ENCODE measurements around the gene DYNLL2. TPM values are rescaled to one million over a fixed set of nuclear protein-coding genes. Genes with fewer than 3 reads are reported as not detected.

Gene DYNLL2
- total RNA-seq, 1 donor from 2014 or later: 50.9 TPM

GRCh38 chr17:58091024-58091567, 7.9 kb downstream of the DYNLL2 start:
- peaks cover 26% of the 10 kb centered on the region for H3K36me3 Mint-ChIP-seq (ENCODE audit: insufficient read depth)
- peaks cover 16% of the 10 kb centered on the region for H3K4me1 Mint-ChIP-seq (ENCODE audit: low read depth)
- H3K27me3 Mint-ChIP-seq: no peaks in the 10 kb centered on the region
- no peak for DNase-seq (ENCODE audit: low spot score, unreplicated experiment)
- no peak for TF ChIP-seq CTCF (IDR thresholded peaks at IDR 0.05; ENCODE audit: unreplicated experiment)
- H3K9me3 Mint-ChIP-seq (ENCODE audit: low read depth): no peaks in the 10 kb centered on the region
- no peak overlapping the region for H3K27ac Mint-ChIP-seq
- H3K4me3 Mint-ChIP-seq (ENCODE audit: low read depth): no peak overlapping the region

GRCh38 chr17:58092101-58092796, 9.0 kb downstream of the DYNLL2 start:
- no peak for DNase-seq (ENCODE audit: low spot score, unreplicated experiment)
- no peak overlapping the region for H3K4me3 Mint-ChIP-seq (ENCODE audit: low read depth)
- peaks cover 5% of the 10 kb centered on the region for H3K4me1 Mint-ChIP-seq (ENCODE audit: low read depth)
- peak overlapping the region; percentile 36 for H3K27ac Mint-ChIP-seq
- no peaks in the 10 kb centered on the region for H3K9me3 Mint-ChIP-seq (ENCODE audit: low read depth)
- no peaks in the 10 kb centered on the region for H3K27me3 Mint-ChIP-seq
- no peak for TF ChIP-seq CTCF (IDR thresholded peaks at IDR 0.05; ENCODE audit: unreplicated experiment)
- peaks cover 24% of the 10 kb centered on the region for H3K36me3 Mint-ChIP-seq (ENCODE audit: insufficient read depth)

- Mint-ChIP-seq H3K4me3 (ENCODE audit: low read depth) (no peak overlapping the region), H3K9me3 (ENCODE audit: low read depth) (no peaks in the 10 kb centered on the region), H3K36me3 (ENCODE audit: insufficient read depth) (peaks cover 23% of the 10 kb centered on the region), H3K27me3 (no peaks in the 10 kb centered on the region), H3K4me1 (ENCODE audit: low read depth) (peaks cover 3% of the 10 kb centered on the region), H3K27ac (peak overlapping the region; percentile 36)
- TF ChIP-seq CTCF (IDR thresholded peaks at IDR 0.05; ENCODE audit: unreplicated experiment): no peak
- no peak for DNase-seq (ENCODE audit: low spot score, unreplicated experiment)
Observed at GRCh38 chr17:58092797-58093385, 9.7 kb downstream of the DYNLL2 start.

GRCh38 chr17:58094118-58094517, 10.9 kb downstream of the DYNLL2 start:
- Mint-ChIP-seq H3K27me3 (no peaks in the 10 kb centered on the region), H3K9me3 (ENCODE audit: low read depth) (no peaks in the 10 kb centered on the region), H3K4me3 (ENCODE audit: low read depth) (no peak overlapping the region), H3K27ac (no peak overlapping the region), H3K4me1 (ENCODE audit: low read depth) (no peaks in the 10 kb centered on the region), H3K36me3 (ENCODE audit: insufficient read depth) (peaks cover 18% of the 10 kb centered on the region)
- no peak for DNase-seq (ENCODE audit: low spot score, unreplicated experiment)
- TF ChIP-seq CTCF (IDR thresholded peaks at IDR 0.05; ENCODE audit: unreplicated experiment): no peak

- H3K27ac Mint-ChIP-seq: peak overlapping the region; percentile 73
- no peak for DNase-seq (ENCODE audit: low spot score, unreplicated experiment)
- peak; percentile 11 for TF ChIP-seq CTCF (IDR thresholded peaks at IDR 0.05; ENCODE audit: unreplicated experiment)
Observed at GRCh38 chr17:58096892-58097291, 13.7 kb downstream of the DYNLL2 start.

More at GRCh38 chr17:58096892-58097291, 13.7 kb downstream of the DYNLL2 start:
- Mint-ChIP-seq H3K9me3 (ENCODE audit: low read depth) (no peaks in the 10 kb centered on the region), H3K4me1 (ENCODE audit: low read depth) (no peaks in the 10 kb centered on the region), H3K36me3 (ENCODE audit: insufficient read depth) (peaks cover 6% of the 10 kb centered on the region), H3K27me3 (no peaks in the 10 kb centered on the region), H3K4me3 (ENCODE audit: low read depth) (no peak overlapping the region)

Data from progenitor cell of endocrine pancreas (in vitro differentiated cells).